GM18873 (cell line): ENCODE measurements around the gene ZSWIM3.

ENCODE experiments used
- ATAC-seq: cut with Tn5 transposase; IDR thresholded peaks from one replicate; pipeline ENCODE4 v1.9.1; 2021; ENCODE audit warnings: mild to moderate bottlenecking, moderate library complexity, moderate number of reproducible peaks; ENCODE audit not compliant: unreplicated experiment, low FRiP score

The ZSWIM3 gene

GRCh38 chr20:45925821-45926506 lies 68.5 kb downstream of the ZSWIM3 start:
- ATAC-seq: no peak

- no peak for ATAC-seq
These were observed 69.3 kb downstream of the ZSWIM3 start for GRCh38 chr20:45926731-45927070.

GRCh38 chr20:45927071-45927878 lies 69.9 kb downstream of the ZSWIM3 start:
- no peak for ATAC-seq
